ENCODE data around the gene CYB5B.

Gene CYB5B

GRCh38 chr16:69485816-69486215 is 61.4 kb downstream of the CYB5B start:
- DNase-seq (ENCODE audit: low read depth), result no peak

- DNase-seq (ENCODE audit: low read depth), result no peak
Observed at GRCh38 chr16:69486272-69486671, 61.9 kb downstream of the CYB5B start.

- DNase-seq (ENCODE audit: low read depth), result no peak
Observed at GRCh38 chr16:69486724-69487123, 62.3 kb downstream of the CYB5B start.

- DNase-seq (ENCODE audit: low read depth), result no peak
Observed at GRCh38 chr16:69490707-69491324, 66.4 kb downstream of the CYB5B start.

- DNase-seq (ENCODE audit: low read depth), result no peak
Observed at GRCh38 chr16:69494991-69495392, 70.6 kb downstream of the CYB5B start.

- DNase-seq (ENCODE audit: low read depth), result no peak
Observed at GRCh38 chr16:69495821-69496220, 71.4 kb downstream of the CYB5B start.

GRCh38 chr16:69496376-69496775 is 72.0 kb downstream of the CYB5B start:
- no peak for DNase-seq (ENCODE audit: low read depth)

- DNase-seq (ENCODE audit: low read depth), result no peak
Observed at GRCh38 chr16:69496896-69497295, 72.5 kb downstream of the CYB5B start.

- DNase-seq (ENCODE audit: low read depth), result no peak
Observed at GRCh38 chr16:69497876-69498596, 73.6 kb downstream of the CYB5B start.

DNA sequence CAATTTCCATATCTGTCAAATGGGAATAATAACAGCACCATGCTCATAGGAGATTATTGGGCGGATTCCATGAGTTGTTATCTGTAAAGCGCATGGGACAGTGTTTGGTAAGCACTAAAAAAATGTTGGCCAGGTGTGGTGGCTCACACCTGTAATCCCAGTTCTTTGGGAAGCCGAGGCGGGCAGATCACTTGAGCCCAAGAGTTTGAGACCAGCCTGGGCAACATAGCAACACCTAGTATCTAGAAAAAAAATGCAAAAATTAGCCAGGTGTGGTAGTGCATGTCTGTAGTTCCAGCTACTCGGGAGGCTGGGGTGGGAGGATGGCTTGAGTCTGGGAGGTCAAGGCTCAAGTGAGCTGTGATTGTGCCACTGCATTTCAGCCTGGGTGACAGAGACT is 74.5 kb downstream of the CYB5B start:
- DNase-seq (ENCODE audit: low read depth), result no peak

DNA sequence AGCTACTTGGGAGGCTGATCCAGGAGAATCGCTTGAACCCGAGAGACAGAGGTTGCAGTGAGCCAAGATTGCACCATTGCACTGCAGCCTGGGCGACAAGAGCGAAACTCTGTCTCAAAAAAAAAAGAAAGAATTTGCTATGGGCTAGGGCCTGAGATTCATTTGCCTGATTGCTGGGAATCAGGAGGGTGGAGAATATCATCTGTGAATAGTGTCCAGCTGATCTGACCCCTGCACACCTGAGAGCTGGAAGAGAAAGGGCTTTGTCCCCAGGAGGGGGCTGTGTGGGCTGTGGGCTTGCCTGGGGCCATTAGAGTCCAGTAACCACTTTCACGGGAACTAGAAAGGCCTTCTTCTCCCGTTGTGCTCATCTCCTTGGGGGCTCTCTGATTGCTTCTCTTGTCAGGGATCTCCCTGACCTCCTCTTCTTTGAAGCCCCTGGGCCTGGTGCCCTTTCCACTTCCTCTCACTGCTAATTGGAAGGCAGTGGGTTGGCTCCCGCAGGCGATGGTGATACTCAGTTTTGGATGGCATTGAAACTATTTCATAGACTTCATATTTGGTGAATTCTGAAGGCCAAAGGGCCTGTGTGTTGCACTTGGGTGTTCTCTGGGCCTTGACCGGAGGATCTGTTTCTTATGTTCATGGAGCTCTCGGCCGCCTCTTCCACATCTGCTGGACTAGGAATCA is 75.3 kb downstream of the CYB5B start:
- DNase-seq (ENCODE audit: low read depth), result no peak

- no peak for DNase-seq (ENCODE audit: low read depth)
Observed at GRCh38 chr16:69500496-69500895, 76.1 kb downstream of the CYB5B start.

DNA sequence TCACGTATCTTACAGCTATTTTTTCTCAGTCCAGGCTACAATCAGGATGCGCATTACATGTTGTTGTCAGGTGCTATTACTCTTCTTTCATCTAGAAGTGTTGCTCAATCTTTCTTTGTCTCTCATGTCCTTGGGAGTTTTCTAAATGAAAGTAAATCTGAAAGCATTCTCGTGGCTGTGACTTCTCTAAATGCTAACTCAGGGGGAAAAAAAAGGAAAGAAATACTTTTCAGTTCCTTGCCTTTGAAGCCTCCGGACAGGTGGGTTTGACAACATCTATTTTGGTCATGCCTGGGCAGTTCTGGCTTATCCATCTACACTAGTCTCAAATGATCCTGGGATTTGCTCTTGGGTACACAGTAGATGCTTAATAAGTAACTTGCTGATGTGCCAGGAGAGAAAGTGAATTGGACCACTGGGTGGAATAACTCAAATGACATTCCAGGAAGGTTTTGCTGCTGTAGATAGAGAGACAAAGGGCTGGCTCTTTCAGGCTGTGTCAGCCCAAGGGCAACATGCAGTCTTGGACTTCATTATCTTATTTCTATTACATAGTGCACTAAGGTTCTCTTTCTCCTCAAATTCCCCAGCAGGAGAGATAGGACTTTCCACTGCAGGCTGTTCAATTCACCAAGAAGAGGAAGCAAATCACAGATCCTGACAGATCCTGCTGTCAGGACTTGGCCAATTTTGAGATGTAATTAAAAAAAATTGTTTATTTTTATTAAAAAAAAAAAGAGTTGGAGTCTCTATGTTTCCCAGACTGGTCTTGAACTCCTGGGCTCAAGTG is 77.7 kb downstream of the CYB5B start:
- DNase-seq (ENCODE audit: low read depth), result no peak

DNA sequence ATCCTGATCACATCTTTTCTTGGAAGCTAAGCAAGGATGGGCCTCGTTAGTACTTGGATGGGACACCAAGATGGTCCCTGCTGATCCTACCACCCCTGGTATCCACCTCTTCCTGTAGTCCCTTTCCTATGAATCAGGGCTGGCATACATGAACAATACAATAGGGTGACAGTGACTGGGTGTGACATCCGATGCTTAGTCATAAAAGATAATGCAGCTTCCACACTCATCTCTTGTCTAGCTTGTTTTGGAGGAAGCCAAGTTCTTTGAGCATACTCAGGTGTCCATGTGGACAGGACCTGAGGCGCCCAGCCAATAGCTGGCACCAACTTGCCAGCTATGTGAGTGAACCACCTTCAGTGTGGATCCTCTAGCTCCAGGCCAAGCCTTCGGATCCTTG is 78.8 kb downstream of the CYB5B start:
- no peak for DNase-seq (ENCODE audit: low read depth)

DNA sequence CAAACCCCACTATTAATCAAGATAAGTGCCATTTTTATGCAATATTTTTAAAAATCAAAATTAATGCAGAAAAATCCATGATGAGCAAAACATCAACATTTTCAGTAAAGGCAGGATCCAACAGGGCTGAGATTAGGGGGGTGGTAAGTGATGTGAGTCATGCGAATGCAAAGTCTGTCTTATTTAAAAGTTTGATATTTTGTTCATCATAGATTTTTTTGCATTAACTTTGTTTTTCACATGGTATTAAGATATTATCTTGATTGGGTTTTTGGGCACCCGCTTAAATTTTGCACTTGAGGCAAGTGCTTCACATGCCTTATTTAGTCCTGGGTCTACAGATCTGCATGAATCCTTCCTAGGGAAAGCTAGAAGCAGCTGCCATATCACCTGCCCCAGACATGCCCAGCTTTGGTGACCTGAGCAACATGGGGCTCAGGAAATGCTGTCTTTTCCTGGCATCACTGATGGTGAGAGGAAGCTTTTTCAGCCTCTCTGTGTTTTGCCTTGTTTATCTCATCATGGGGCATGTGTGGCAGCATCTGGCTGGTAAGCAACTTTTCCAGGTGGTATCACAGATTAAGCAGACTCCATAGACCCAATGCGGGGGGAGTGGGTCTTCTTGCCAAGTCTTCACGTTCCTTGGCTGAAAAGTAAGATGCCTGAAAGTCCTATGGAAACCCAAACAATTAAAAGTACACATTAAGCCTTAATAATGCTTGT is 83.8 kb downstream of the CYB5B start:
- no peak for DNase-seq (ENCODE audit: low read depth)

DNA sequence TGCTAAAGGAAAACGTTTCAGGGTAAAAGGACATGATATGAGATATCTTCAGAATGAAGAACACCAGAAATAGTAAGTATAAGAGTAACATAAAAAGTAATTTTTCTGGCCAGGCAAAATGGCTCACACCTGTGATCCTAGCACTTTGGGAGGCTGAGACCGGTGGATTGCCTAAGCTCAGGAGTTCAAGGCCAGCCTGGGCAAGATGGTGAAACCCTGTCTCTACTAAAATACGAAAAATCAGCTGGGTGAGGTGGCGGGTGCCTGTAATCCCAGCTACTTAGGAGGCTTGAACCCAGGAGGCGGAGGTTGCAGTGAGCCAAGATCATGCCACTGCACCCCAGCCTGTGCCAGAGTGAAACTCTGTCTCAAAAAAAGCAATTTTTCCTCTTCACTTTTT is 84.7 kb downstream of the CYB5B start:
- DNase-seq (ENCODE audit: low read depth), result no peak

DNA sequence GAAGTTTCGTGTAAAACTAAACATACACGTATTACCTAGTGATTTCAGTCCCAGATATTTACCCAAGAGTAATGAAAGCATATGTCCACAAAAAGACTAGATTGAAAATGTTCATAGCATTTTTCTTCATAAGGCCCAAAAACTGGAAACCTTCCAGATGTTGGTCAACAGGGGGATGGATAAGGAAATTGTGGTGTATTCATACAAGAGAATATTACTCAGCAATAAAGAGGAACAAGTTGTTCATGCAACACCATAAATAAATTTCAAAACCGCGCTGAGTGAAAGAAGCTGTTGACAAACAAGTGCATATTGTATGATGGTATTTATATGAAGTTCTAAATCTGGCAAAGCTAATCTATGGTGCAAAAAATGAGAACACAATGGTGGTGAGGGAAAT is 87.2 kb downstream of the CYB5B start:
- DNase-seq (ENCODE audit: low read depth), result no peak

- no peak for DNase-seq (ENCODE audit: low read depth)
Observed at GRCh38 chr16:69513180-69513966, 89.0 kb downstream of the CYB5B start.

DNA sequence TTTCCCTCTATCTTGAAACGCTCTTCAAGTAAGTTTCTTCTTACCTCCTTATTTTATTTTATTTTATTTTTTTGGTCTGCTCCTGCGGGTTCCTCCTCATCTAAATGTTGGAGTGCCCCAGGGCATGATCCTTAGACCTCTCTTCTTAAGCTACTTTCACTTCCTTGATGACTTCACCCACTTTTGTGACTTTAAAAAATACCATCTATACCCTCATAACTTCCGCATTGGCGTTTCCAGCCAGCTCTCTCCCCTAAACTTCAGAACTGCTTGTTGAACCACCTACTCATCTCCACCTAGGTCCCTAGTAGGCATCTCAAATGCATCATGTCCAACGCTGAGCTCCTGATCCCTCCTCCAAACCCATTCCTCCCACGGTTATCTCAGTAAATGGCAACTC is 89.9 kb downstream of the CYB5B start:
- DNase-seq (ENCODE audit: low read depth), result no peak

Measured in stimulated activated CD8-positive, alpha-beta memory T cell treated with anti-CD3 and anti-CD28 coated beads, Interleukin-12 subunit alpha, Interleukin-12 subunit beta, amount 100 ng/mL, for 1 hour (primary cell).